GM19238 (cell line): ENCODE results near the gene ZNF516.
A peak's percentile ranks its signal among the peaks of the same experiment; 100 is the strongest.

ENCODE experiments used
- DNase-seq: peaks from one replicate; pipeline ENCODE4 v3.0.0; 2011; ENCODE audit warnings: low spot score; ENCODE audit not compliant: insufficient read length

The ZNF516 gene

GRCh38 chr18:76514573-76514972 is 19.5 kb upstream of the ZNF516 start:
- no peak for DNase-seq

GRCh38 chr18:76507830-76508385 is 12.9 kb upstream of the ZNF516 start:
- DNase-seq: no peak

- no peak for DNase-seq
These were observed 12.1 kb upstream of the ZNF516 start for GRCh38 chr18:76506974-76507764.

DNA sequence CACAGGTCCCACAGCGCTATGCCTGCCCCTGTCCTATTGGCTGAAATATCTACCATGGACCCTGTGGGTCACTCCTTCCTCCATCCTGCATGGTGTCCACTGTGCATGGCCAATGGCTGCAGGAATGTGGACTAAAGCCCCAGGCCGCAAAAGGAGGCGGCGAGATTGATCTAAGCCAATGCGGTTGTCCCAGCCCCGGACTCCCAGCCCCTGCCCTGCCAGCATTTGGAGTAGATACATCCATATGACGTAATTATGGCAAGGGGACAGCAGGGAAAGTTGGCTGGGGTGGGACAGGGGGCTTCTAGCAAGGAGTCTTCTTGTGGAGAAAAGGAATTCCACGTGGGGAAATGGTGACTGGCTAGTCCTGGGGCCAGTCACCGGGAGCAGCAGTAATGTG is 11.4 kb upstream of the ZNF516 start:
- no peak for DNase-seq

- DNase-seq: no peak
These were observed 10.6 kb upstream of the ZNF516 start for GRCh38 chr18:76505614-76506013.

DNA sequence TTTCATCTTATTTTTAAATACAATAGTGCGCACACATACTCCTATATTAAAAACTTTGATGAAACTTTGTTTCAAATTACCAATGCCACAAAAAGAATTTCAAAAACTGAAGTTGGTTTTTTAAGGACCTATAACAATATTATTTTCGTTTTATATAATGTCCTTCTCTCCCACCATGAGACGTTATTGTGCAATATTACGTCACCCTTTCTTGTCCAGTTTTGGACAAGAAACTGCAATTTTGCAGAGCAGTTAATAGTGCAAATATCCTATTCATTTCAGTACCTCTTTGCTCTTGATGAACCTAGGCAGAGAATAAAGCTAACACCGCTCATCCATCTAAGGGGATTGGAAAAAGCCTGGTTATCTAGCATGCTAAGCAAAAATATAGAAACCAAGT is 9.7 kb upstream of the ZNF516 start:
- DNase-seq: no peak

DNA sequence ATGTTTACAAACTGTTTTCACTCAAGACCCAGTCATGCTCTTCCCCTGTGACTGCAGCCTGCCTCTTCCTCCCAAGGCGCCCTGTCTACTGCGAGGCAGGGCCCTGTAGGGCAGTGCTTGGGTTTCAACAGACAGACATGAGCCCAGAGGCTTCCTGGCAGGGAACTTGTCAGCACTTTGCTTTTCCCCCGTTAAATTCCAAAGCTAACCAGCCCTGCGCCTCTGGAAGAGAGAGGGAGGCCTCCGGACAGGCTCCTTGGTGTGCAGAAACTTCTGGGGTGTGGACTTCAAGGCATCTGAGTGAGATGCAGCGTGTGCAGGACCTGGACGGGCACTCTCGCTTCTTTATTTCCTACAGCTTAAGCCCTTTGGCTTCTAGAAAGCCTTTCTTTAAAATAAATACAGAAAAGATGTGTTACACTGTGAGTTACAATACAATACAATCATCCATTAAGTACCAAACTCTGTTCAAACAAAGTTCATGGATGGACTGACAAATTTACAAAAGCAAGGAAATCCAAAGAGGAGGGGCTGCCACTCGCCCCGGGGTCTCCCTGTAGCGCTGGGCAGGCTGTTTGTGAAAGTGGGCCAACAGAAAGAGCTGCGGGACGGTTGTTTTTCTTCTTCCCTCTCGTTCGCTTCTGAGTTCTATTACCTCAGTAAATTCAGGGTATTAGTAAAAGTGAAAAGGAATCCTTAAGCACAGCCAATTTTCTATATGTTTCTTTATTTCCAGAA is 8.8 kb upstream of the ZNF516 start:
- no peak for DNase-seq

DNA sequence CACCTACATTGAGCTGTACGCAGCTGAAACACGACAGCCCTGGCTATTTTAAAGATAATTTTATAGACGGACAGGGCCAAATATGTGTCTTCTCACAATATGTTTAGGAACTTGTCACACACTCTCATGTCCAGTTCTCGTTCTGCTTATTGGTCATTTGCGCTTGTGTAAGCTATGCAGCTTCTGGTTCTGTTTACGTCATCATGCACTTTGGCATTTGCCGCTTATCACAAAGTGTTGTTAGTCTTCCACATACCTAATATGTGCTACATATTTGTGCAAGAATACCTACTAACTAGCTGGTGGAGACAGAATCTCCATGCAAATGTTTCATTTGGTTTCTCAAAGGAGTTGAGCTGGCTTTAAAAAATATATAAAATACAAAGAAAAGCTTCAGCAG is 7.5 kb upstream of the ZNF516 start:
- no peak for DNase-seq

GRCh38 chr18:76499637-76500340 is 4.7 kb upstream of the ZNF516 start:
- no peak for DNase-seq

DNA sequence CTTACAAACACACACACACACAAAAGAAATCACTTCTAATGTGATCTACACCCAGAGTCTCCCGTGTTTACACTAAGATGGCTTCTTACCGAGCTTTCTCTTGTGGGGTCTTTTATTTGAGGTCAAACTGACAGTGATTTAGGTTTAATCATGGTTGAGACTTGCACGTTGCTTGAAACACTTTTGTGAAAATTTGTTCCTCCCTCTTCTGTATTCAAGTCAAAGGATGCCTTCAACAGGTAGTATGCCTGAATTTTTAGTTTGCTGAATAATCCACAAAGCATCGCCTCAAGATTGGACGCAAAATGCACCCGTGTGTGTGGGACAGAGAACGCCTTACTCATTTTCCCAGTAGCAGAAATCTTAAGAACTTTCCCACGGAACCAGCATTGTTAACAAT is 4.0 kb upstream of the ZNF516 start:
- DNase-seq: no peak

- no peak for DNase-seq
These were observed 3.0 kb upstream of the ZNF516 start for GRCh38 chr18:76498064-76498463.

GRCh38 chr18:76497021-76497420 is 2.0 kb upstream of the ZNF516 start:
- no peak for DNase-seq

GRCh38 chr18:76496194-76496890 is 1.3 kb upstream of the ZNF516 start:
- no peak for DNase-seq

- no peak for DNase-seq
These were observed 572 bp upstream of the ZNF516 start for GRCh38 chr18:76495435-76496193.

- no peak for DNase-seq
These were observed 624 bp downstream of the ZNF516 start for GRCh38 chr18:76494231-76495005.

- peak; percentile 52 for DNase-seq
These were observed 1.6 kb downstream of the ZNF516 start for GRCh38 chr18:76493213-76494161.

DNA sequence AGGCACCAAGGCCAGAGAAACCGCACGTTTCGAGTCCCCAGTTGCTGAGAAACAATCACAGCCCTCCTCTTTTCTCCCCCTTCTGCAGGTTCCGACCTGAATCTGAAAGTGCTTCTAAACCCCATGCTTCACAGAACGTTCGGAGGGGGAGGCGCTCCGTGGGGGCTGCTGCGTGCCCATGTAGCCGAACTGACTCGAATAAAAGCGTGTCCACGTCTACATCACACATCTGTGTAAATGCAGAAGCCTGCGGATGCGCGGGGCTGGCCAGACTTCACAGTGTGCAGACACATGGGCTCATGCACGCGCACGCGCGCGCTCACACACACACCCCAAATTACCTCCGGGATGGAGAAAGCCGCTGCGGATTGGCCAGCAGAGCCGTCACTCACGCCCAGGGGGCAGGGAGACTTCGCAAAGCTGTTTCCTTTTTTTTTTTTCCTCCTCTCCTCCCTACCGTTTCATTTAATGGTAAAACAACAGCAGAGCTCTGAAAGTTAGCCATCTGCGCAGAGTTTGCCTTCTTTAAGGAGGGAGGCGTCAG is 2.3 kb downstream of the ZNF516 start:
- DNase-seq: peak; percentile 85
